Measurements from ENCODE around the gene SEC14L2.

Gene SEC14L2

DNA sequence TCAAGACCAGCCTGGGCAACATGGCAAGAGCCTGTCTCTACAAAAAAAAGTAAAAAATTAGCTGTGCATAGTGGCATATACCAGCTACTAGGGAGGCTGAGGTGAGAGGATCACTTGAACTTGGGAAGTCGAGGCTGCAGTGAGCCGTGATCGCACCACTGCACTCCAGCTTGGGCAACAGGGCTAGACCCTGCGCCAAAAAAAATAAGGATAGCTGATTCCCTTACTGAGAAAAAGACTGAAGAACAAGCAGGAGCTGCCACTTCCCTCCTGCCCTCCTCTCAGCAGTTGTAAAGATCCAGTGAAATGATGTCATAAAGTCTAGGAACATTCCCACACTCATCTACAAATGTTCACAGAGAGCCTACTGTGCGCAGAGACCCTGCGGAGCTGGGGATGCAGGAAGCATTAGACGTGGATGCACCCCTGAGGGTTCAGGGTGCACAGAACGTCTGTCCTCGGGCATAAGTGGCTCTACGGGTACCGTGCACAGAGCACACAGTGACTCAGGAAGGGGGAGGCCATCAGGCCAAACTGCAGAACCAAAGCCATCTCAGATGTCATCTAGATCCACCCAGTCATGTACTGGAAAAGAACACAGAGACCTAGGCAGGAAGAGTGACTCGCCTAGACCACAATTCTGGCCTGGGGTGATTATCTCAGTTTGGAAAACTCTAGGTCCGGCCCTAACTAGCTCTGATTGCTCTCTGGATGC lies 11.7 kb downstream of the SEC14L2 start:
- no peak for FAIRE-seq

DNA sequence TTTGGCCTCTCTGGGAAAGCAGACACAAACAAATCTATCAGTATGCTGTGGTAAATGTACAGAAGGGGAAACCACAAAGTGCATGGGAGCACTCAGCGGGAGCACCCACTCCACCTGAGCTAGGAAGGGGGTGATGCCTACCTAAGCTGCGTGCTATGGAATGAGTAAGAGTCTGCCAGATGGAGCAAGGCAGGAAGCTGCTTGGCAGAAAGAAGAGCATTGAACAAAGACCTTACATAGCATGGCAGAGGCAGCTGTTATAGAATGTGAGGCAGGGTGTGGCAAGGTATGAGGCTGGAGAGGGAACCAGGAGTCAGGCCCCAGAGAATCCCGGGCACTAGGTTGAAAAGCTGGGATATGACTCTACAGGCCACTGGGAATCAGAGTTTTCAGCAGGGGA lies 15.0 kb downstream of the SEC14L2 start:
- no peak for FAIRE-seq

DNA sequence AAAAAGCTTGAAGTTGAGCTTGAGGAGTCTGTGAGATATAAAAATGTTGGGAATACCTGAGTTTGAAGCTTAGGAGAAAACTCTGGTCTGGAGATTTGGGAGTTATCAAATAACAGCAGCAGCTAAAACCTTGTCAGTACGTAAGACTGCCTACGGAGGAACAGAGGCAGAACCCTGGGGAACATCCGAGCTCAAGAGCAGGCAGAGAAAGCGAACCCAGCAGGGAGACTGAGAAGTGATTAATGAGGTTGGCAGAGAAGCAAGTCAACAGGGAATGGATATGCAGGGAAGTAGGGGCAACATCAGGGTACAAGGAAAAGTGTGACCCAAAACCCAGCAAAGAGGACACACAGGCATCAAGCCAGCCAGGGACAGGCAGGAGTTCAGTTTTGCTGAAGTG lies 16.2 kb downstream of the SEC14L2 start:
- no peak for FAIRE-seq

DNA sequence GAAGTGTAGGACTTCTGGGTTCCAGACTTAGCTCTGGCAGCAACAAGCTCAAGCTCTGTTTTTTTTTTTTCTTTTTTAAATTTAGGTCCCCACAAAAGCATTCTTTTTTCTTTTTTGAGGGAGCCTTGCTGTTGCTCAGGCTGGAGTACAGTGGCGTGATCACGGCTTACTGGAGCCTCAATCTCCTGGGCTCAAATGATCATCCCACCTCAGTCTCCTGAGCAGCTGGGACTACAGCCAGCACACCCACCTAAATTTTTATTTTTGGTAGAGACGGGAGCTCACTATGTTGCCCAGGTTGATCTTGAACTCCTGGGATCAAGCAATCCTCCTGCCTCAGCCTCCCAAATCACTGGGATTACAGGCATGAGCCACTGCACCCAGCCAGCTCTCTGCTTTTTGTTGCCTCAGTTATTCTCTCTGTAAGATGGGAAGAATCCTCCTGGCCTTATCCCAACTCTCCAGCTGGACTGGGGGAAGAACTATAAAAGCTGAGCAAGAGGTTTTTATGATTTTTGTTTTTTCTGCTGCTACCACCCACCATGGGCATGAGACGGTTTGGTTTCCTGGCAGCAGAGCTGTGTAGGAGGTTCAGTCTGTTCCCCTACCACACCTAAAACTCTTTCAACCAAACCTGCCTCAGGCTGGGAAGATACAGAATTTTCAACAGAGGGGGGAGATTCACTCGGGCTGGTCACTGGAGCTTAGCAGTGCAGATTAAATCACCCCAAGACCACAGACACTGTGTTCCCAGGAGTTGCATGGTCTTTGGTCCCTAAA lies 17.1 kb downstream of the SEC14L2 start:
- FAIRE-seq, result no peak

DNA sequence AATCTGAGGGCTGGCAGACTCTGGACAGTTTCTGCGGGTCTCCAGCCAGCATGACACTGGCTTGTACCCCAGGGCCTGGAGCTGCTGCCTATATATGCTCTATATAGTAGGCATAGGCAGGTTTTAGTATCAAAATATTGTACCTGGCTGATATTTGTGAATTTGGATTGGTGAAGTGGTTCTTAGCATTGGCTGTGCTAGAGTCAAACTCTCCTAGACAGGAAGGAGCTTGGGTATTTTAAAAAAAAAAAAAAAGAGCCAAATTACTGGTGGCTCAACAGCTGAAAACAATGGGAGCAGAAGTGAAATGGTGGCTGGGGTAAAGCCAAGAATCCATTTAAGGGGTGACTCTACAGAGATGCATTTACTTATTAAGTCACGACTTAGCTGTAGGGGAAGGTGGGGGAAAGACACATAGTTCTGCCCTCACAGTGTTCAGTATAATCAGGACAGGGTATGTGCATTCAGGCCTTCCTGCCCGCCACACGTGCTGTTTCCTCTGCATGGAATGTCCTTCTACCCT lies 17.8 kb downstream of the SEC14L2 start:
- no peak for FAIRE-seq

DNA sequence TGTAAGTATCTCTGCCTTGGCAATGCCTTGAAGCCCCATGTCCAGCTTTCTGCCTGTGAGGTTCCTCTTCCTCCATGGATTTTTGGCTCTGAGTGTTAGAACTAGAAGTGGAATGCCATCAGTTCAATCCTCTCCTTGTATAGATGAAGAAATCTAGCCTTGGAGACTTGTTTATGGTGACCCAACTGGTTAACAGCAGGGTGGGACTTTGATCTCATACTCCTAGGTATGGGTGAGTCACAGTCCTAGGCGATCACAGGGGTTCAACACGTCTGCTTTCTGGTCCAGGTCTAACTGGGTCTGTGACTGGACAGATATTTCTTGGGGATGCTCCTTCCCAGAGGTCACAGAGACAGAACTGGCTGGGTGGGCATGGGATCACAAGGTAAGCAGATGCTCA lies 19.6 kb downstream of the SEC14L2 start:
- no peak for FAIRE-seq

DNA sequence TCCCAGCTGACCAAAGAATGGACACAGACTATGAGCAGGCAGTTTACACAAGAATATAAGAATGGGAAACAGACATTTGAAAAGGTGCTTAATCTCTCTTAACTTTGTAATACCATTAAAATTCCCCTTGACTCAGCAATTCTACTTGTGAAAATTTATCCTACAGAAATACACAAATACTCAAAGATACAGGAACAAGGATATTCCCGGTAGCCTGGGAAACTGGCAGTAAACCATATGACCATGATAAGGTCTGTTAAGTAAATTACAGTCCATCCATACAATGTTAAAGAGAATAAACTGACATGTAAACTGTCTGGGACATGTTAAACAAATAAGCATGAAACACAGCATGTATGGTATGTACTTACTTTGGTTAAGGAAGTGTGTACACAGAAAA lies 20.0 kb downstream of the SEC14L2 start:
- FAIRE-seq, result no peak

DNA sequence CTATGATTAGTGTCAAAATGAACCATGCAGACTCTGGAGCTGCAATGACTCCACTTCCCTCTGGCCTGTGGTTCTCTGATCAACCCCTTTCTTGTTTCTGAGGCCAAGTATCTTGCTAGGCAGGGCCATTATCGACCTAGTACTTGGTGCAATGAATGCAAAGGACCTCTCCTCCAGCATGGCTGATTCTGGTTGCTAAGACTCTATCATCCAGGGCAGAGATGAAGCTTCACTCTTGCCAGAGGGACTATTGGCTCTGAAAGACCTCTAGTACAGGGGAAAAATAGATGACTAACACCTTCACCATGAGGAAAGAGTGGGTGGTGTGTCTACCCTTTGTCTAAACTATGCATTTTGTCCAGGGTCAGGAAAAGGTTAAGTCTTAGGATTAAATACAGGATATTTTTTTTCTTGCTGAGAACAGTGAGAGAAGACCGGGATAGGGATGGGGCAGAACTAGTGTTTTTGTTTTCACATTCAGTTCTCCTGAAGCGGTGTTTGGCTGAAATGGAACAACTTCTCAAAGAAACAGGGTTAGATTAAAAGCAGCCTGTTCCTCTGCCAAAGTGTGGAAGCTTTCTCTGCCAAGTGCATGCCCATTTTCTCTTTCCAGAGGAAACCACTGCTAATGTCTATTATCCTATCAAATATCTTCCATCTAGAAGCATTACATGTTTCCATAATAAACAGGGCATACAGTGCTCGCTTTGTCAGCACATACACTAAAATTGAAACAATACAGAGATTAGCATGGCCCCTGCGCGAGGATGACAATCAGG lies 23.7 kb downstream of the SEC14L2 start:
- no peak for FAIRE-seq

DNA sequence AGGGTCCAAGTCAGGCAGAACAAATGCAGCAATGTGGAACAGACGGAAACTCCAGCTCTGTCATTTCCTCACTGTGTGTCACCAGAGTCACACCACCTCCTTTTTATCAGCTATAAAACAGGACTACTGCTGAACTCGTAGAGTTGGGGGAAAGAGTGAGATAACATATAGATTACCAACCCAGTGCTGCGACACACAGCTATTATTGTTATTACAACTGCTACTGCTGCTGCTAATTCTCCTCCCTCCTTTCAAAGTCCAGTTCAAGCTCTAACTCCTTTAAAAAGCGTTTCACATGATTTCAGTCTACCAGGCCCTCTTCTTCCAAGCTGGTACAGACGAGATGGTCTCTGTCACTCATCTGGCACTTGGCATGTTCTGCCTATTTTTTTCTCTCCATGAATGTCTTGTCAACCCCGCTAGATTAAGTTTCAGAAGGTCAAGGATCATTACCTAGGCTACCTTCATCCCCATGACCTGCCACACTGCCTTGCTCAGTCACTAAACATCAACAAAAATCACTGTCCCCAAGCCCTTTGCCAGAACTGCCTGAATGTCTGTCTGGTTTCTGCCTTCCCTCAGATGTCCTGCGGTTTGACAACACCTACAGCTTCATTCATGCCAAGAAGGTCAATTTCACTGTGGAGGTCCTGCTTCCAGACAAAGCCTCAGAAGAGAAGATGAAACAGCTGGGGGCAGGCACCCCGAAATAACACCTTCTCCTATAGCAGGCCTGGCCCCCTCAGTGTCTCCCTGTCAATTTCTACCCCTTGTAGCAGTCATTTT lies 25.1 kb downstream of the SEC14L2 start:
- FAIRE-seq, result no peak

DNA sequence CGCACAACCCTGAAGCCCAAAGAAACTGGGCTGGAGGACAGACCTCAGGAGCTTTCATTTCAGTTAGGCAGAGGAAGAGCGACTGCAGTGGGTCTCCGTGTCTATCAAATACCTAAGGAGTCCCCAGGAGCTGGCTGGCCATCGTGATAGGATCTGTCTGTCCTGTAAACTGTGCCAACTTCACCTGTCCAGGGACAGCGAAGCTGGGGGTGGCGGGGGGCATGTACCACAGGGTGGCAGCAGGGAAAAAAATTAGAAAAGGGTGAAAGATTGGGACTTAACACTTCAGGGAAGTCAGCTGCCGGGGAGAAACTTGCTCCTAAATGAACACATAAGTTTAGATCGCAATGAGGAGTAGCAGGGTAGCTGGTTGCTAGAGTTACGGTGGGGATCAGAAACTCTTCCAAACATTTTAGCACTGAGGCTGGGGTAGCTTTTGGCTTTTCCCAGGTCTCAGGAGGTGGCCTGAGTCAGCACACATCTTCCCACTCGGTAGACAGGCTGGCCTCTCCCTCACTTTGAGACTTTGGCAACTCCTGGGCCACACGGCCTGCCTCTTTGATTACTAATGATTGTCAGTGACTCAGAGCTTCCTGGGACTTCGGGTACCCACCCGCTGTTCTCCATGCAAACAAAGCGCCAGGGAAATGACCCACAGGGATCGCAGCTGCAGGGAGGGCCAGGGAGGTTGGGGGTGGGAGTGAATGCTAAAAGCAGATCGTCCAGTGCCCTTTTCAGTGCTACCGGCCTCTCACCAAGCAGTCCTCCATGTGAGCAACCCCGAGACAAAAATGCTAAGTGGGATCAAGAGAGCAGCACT lies 25.9 kb downstream of the SEC14L2 start:
- peak; percentile 25 for FAIRE-seq

DNA sequence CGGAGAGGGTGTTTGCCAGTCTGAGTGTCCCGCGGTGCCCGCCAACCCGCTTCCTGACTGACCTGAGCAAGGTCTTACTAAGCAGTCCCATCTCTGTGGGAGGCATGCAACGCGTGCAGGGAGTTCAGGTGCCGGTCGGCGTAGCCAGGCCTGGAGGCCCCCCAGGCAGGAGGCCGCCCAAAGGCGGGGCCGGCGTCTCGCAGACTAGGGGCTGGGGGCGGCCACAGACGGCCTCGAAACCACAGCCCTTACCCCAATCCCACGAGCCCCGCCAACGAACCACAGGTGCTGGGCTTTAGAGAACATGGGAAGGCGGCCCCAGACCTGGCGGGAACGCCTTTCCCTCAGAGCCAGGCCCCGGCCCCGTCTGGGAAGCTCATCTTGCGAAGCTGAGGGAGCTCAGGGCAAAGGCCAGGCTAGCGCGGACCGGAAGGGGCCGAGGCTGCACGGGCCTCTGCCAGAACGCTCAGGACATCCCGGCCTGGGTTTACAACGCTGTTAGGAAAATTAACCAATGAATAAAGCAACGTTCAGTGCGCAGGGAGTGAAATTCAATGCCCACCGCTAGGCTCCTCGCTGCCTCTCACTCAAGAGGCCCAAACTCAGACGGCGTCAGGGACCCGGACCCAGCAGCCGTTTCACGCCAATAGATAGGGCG lies 26.6 kb downstream of the SEC14L2 start:
- FAIRE-seq, result no peak

DNA sequence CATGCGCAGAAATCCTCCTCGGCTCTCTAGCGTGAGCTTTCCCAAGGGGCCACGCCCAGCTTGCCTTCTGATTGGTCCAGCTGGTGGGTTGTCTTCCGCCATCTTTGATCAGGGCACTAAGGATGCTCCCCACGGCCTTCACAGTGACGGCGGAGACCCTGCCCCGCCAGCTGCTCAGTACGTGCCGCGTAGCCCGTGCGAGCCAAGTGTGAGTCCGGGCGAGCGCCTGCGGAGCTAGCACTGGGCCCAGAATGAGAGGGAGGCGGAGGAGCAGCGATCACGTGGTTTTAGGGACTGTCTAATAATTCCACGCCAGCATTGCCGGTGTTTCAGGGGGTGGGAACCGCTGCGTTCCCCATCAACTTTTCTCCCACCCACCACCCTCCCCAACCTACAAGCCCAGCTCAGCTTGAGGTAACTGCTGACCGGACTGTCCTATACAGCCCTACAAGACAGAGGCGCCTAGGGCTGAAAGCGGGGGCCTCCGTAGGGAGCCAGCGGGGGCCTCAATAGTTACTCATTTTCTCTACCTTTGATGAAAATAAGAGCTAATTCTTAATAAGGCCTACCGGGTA lies 27.2 kb downstream of the SEC14L2 start:
- peak; percentile 98 for FAIRE-seq

DNA sequence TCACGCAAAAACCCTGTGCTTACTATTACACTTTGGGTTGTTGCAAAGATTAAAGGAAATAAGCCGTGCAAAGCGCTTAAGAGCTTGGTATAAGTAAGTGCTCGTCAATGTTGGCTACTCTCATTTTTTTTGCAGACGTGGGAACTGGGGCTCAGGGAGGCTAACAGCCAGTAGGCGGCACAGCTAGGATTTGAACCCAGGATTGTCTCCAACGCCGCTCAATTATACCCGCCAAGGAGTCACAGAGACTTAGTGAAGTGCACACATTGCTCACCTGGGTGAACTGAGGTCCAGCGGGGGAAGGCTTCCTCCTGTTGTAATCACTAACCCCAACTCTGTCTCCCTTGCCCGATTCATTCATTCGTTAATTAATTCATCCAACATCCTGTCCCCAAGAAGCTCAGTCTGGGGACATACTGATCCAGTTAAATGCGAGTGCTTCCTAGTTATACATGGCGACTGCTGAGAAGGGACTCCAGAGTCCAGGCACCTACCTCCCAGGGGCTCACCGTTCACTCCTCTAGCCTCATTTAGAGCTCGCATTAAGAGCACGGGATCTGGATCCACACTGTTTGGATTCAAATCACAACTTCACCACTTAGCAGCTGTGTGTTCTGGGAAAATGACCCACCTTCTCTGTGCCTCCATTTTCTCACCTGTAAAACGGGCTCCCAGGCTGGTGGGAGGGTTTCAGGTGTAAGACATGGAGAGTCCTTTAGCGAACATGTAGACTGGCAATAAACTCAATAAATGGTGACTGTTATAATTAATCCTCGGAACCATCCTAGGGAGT lies 27.9 kb downstream of the SEC14L2 start:
- FAIRE-seq, result no peak

DNA sequence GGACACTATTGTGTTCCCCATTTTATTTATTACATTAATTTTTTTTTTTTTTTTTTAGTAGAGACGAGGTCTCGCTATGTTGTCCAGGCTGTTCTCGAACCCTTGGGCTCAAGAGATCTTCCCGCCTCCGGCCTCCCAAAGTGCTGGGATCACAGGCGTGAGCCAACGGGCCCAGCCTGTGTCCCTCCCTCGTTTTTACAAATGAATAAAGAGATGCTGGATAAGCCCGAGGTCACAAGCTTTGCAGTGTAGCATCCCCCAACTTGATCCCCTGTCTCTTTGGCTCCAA lies 28.5 kb downstream of the SEC14L2 start:
- no peak for FAIRE-seq

DNA sequence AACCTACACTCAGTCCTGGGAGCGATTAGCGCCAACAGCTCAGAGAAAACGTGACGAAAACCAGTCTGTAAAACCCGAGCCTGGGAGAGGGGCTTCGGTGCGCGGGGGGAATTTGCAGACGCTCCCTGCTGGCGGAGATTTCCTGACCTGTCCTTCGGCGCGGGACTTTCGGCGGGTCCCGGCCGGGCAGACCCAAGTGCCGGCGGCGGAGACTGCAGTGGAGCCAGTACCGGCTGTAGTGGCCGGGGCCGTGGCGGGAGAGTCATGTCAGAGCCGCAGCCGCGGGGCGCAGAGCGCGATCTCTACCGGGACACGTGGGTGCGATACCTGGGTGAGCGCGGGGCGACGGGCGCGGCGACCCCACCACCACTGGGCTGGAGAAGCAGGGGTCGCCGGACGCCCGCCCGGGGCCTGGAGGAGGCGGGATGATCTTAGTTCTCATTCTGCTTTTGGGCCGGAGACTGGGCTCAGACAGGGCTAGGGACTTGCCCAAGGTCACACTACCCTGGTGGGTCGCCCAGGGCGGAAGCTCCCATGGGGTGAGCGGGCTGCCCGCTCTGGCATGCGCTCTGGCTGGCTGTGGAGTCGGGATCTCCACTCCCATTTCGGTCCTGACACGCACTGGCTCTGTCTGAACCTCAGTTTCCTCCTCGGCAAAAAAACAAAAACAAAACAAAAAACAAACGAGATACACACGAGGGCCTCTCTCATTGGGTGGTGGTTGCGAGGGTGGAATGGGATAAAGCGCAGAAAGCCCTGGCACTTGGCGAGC lies 29.0 kb downstream of the SEC14L2 start, which contains the start of gene MTFP1:
Gene MTFP1, plus strand, starts transcription at position 153 of the 772 bp plus-strand sequence. Its CDS starts 112 bp downstream, at position 265.
- FAIRE-seq, result no peak

DNA sequence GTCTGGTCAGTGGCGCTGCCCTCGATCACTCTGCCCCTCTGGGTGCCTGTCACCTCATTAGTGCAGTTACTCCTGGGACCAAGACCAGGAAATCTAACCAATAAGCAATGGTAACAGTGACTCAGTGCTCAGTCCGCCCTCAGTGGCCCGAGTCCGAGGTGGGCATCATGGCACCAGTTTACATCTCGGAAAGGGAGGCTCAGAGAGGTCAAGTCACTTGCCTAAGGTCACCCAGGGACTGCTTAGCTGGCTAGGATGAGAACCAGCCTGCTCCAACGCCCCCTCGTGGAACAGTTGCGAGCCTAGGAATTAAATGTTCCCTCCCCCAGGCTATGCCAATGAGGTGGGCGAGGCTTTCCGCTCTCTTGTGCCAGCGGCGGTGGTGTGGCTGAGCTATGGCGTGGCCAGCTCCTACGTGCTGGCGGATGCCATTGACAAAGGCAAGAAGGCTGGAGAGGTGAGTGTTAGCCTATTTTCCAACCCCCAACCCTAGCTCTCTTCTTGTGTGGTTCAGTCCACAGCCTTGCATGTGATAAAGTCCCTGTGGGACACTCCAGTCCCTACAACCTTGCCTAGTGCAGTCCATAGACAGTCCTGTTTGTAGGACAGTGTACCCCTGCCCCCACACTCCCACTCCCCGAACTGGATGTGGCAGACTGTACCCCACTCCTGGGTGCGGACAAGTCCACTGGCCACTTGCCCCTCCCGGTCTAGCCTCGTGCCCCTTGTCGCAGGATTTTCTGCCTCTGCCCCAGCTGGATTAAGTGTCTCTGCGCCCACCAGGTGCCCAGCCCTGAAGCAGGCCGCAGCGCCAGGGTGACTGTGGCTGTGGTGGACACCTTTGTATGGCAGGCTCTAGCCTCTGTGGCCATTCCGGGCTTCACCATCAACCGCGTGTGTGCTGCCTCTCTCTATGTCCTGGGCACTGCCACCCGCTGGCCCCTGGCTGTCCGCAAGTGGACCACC lies 29.9 kb downstream of the SEC14L2 start:
- FAIRE-seq, result no peak

DNA sequence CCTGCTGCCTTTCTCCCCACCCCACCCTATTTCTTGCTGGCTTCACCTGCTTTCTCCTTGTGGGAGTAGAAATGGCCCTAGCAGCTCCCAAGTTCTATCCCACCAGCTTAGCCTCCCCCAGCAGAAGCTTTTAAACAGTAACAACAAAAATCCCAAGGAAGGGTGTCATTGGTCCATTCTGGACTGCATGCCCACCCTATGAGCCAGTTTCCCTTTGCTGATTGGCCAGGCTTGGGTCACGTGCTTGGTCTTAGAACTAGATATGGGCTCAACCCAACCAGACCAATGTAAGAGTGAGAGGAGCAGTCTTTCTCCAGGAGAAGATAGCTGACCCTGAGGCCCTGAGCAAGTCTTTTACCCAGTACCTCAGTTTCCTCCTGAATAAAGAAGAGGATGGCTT lies 31.1 kb downstream of the SEC14L2 start:
- FAIRE-seq, result no peak

DNA sequence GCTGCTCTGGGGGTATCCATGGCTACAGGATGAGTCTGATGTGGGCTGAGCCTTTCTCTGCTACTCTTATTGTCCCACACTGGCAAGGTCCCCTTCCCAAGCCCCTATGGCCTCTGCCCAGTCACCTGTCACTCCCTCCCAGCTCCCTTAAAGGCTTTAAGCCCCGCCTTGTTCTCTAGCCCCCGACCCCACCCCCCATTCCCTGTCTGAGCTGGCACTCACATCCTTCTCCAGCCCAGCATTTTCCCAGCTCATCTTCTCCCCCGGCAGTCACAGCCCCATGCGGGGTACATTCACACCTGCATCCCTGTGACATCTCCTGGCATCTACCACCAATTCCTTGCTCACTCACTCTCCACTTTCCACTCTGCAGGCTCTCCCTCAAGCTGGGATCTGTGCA lies 33.1 kb downstream of the SEC14L2 start:
- no peak for FAIRE-seq
